Activated naive CD4-positive, alpha-beta T cell treated with anti-CD3 and anti-CD28 coated beads, Interleukin-2, amount 50 U/mL, for 24 hours (primary cell): ENCODE measurements around the gene MXRA7.
"Not testable (repeated sequence)": the region's sequence is repeated elsewhere in the genome, so short reads cannot be mapped to it uniquely, and the experiment has no call there.

Source experiments
- H3K27ac Mint-ChIP-seq: one replicate; pipeline ENCODE4 v1.8.0; 2021; ENCODE audit warnings: mild to moderate bottlenecking, mixed read lengths
- H3K27me3 Mint-ChIP-seq: one replicate; pipeline ENCODE4 v1.8.0; 2021; ENCODE audit warnings: mixed read lengths
- H3K36me3 Mint-ChIP-seq: one replicate; pipeline ENCODE4 v1.8.0; 2021; ENCODE audit warnings: mixed read lengths
- H3K4me1 Mint-ChIP-seq: one replicate; pipeline ENCODE4 v1.8.0; 2021; ENCODE audit warnings: mixed read lengths
- H3K4me3 Mint-ChIP-seq: one replicate; pipeline ENCODE4 v1.8.0; 2021; ENCODE audit warnings: mild to moderate bottlenecking, mixed read lengths
- H3K9me3 Mint-ChIP-seq: one replicate; pipeline ENCODE4 v1.8.0; 2021; ENCODE audit warnings: mixed read lengths

The MXRA7 gene, protein sequence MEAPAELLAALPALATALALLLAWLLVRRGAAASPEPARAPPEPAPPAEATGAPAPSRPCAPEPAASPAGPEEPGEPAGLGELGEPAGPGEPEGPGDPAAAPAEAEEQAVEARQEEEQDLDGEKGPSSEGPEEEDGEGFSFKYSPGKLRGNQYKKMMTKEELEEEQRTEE

DNA sequence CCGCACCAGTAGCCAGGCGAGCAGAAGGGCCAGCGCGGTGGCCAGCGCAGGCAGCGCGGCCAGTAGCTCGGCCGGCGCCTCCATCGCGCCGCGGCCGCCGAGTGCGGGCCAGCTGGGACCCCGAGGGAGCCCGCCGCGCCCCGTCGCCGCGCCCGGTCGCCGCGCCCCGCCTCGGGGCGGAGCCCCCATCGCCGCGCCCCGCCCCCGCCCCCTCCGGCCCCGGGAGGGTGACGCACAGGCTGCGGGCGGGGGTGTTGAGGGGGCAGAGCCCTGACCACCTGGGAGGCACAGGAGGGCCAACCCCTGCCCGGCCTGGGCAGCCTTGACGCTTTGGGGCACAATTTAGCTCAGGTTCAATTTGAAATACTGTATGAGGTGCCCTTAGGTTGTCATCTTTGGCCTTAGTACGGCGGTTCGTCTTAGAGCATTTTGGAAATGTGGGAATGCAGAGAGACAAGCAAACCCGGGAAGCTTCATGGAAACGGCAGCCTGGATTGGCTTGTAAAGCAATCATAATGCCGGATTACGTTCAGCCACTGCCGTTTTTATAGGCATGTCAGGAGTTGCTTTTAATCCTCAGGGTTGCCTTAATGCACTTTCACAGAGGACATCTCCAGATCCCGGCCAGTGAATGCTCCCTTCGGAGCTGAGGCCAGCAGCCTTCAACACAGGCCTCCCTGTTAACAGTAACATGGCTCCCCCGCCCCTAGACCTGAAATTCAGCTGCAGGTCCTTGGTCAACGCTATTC, at the start of gene MXRA7:
Gene MXRA7, minus strand, starts transcription at position 103 of the 749 bp plus-strand sequence. Its CDS starts 19 bp downstream, at position 84.
- no peak within 1 kb of the TSS for H3K27ac Mint-ChIP-seq
- H3K27me3 Mint-ChIP-seq = no peaks in the 10 kb centered on the region
- peak within 1 kb of the TSS; percentile 73 for H3K4me3 Mint-ChIP-seq
- H3K9me3 Mint-ChIP-seq = no peaks in the 10 kb centered on the region
- H3K4me1 Mint-ChIP-seq = peaks cover 41% of the 10 kb centered on the region
- H3K36me3 Mint-ChIP-seq = peaks cover 5% of the 10 kb centered on the region

DNA sequence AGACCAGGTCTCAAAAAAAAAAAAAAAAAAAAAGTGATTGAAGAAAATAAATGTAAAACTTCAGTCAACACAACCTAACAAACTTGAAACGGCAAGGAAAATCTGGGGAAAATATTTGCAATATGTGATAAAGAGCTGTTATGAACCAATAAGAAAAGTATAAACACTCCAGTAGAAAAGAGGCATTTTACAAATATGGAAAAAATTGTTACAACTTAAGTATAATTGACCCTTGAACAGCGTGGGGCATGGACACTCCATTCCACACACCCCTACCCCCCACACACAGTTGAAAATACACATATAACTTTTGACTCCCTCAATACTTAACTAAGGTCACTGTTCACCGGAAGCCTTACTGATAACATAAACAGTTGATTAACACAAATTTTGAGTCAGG, 47.8 kb upstream of the MXRA7 start:
- Mint-ChIP-seq H3K4me3 (no peak overlapping the region), H3K4me1 (peaks cover 8% of the 10 kb centered on the region), H3K27me3 (no peaks in the 10 kb centered on the region), H3K27ac (no peak overlapping the region), H3K9me3 (no peaks in the 10 kb centered on the region), H3K36me3 (peaks cover 5% of the 10 kb centered on the region)

DNA sequence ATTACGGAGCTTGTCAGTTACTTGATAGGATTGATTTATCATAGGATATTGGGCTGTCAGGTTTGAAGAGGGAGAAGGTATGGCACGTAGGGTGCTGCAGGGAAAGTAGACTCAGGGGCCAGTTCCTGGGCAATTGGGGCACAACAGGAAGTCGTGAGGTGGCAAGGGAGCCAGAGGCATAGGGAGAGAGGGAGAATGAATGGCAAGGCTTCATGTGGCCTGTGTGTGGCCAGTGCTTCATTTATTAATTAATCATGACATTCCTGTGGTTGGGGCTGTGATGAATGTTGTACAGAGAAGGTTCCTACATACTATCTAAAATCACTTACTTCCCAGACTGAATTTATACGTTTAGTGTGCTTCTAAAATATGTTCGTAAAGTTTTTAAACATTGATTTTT, 46.5 kb upstream of the MXRA7 start:
- Mint-ChIP-seq H3K36me3 (peaks cover 5% of the 10 kb centered on the region), H3K4me1 (peaks cover 21% of the 10 kb centered on the region), H3K27me3 (no peaks in the 10 kb centered on the region), H3K4me3 (no peak overlapping the region), H3K9me3 (no peaks in the 10 kb centered on the region), H3K27ac (no peak overlapping the region)

DNA sequence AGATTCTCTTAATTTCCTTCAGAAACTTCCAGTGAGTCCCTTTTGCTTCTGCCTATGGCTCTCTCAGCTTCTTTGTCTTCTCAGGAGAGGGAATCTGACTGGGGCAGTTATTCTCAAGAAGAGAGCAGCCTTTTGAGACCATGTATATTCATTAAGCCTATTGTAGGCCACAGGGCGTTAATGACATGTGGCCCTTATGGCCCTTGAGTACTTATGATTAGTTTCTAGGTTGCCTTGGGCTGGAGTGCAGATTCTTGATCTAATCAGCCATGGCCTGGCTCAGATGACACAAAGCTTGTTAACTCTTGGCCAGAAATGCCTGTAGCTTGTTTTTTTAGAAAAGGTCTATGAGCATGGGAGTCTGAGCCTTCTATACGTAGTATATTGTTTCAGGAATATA, 44.5 kb upstream of the MXRA7 start:
- Mint-ChIP-seq H3K36me3 (peaks cover 5% of the 10 kb centered on the region), H3K27ac (peak overlapping the region; percentile 55), H3K4me3 (no peak overlapping the region), H3K9me3 (no peaks in the 10 kb centered on the region), H3K27me3 (no peaks in the 10 kb centered on the region), H3K4me1 (peaks cover 28% of the 10 kb centered on the region)

DNA sequence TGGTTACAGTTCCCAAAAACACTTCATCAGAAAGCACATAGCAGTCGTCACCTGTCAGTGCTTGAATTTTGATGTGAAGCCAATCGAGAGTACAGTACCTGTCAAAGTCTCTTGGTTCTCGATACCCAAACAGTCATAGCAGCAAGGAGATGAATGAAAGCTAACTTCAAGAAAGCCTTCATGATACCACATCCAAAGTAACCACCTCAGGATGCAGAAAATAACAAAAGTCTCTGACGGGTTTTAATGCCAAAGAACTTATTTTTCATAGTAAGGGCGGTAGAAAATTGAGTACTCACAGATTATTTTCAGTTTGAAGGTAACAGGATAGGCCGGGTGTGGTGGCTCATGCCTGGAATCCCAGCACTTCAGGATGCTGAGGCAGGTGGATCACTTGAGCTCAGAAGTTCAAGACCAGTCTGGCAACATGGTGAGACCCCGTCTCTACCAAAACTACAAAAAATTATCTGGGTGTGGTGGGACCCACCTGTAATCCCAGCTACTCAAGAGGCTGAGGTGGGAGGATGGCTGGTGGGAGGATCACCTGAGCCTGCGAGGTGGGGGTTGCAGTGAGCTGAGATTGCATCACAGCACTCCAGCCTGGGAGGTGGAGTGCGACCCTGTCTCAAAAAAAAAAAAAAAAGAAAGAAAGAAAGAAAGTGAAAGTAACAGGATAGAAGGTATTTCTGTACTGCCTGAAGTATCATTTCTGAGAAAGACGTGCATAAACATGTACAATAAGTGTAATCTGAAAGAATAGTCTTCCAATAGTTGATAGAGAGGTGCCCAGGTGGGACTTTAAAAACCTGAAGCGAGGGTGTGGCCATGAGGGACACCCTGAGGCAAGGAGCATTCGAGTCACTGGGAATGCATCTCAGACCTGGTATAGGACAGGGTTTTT, 42.5 kb upstream of the MXRA7 start:
- no peaks in the 10 kb centered on the region for H3K9me3 Mint-ChIP-seq
- no peaks in the 10 kb centered on the region for H3K27me3 Mint-ChIP-seq
- H3K4me1 Mint-ChIP-seq = peaks cover 28% of the 10 kb centered on the region
- peaks cover 4% of the 10 kb centered on the region for H3K36me3 Mint-ChIP-seq
- H3K27ac Mint-ChIP-seq = peak overlapping the region; percentile 99
- peak overlapping the region; percentile 90 for H3K4me3 Mint-ChIP-seq

DNA sequence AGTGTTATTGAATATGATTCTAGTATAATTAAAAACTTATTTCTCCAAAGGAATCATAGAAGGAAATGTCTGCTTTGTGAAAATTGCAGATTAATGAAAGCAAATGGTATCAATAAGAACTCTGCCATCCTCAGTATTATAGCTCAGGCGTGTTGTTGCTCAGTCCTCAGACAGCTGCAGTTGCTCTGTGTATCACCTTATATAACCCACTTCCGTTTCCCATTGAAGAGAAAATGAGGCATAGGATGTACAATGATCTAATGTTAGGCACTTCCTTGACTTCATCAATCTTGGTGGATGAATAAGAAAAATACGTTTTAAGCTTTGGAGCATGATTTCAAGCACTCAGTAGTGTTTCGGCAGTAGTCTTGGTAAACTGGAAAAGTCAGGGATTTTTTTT, 41.2 kb upstream of the MXRA7 start:
- Mint-ChIP-seq H3K27me3 (no peaks in the 10 kb centered on the region), H3K4me3 (peak overlapping the region; percentile 68), H3K9me3 (no peaks in the 10 kb centered on the region), H3K4me1 (peaks cover 28% of the 10 kb centered on the region), H3K27ac (peak overlapping the region; percentile 97), H3K36me3 (peaks cover 4% of the 10 kb centered on the region)

DNA sequence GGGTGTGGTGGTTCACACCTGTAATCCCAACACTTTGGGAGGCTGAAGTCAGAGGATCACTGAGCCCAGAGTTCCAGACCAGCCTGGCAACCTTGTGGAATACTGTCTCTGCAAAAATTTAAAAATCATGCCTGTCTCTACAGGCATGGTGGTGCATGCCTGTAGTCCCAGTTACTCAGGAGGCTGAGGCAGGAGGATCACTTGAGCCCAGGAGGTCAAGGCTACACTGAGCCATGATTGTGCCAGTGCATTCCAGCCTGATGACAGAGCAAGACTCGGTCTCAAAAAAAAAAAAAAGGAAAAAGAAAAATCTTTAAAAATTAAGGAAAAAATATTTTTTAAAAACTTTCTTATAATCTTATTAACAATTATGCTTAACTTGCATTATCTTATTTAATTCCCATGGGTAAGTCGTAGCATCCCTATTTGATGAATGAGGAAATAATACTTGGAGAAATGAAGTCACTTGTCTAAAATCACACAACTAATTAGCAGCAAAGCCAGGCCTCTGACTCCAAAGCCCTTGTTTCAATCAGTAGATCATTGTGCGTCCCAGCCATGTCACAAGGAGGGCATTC, 40.7 kb upstream of the MXRA7 start:
- peaks cover 28% of the 10 kb centered on the region for H3K4me1 Mint-ChIP-seq
- no peaks in the 10 kb centered on the region for H3K9me3 Mint-ChIP-seq
- H3K27ac Mint-ChIP-seq = no peak overlapping the region
- peaks cover 4% of the 10 kb centered on the region for H3K36me3 Mint-ChIP-seq
- H3K4me3 Mint-ChIP-seq = no peak overlapping the region
- H3K27me3 Mint-ChIP-seq = no peaks in the 10 kb centered on the region

DNA sequence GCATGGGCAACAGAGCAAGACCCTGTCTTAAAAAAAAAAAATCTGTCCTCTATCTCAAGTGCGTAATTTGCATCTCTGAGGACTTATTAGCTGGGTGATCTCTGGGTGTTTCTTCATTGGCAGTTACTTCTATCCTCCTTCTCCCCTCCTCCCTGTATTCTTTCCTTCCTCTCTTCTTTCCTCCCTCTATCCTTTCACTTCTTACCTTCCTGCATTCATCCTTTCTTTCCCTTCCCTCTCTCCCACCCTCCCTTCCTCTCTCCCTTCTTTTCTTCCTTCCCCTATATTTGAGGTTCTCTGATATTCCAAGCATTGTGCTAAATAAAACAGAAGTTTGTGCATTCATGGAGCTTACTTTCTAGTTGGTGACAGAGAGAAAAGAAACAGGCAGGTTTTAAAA, 37.9 kb upstream of the MXRA7 start:
- no peaks in the 10 kb centered on the region for H3K9me3 Mint-ChIP-seq
- H3K4me3 Mint-ChIP-seq = no peak overlapping the region
- no peak overlapping the region for H3K27ac Mint-ChIP-seq
- no peaks in the 10 kb centered on the region for H3K27me3 Mint-ChIP-seq
- H3K4me1 Mint-ChIP-seq = peaks cover 26% of the 10 kb centered on the region
- H3K36me3 Mint-ChIP-seq = peaks cover 10% of the 10 kb centered on the region

DNA sequence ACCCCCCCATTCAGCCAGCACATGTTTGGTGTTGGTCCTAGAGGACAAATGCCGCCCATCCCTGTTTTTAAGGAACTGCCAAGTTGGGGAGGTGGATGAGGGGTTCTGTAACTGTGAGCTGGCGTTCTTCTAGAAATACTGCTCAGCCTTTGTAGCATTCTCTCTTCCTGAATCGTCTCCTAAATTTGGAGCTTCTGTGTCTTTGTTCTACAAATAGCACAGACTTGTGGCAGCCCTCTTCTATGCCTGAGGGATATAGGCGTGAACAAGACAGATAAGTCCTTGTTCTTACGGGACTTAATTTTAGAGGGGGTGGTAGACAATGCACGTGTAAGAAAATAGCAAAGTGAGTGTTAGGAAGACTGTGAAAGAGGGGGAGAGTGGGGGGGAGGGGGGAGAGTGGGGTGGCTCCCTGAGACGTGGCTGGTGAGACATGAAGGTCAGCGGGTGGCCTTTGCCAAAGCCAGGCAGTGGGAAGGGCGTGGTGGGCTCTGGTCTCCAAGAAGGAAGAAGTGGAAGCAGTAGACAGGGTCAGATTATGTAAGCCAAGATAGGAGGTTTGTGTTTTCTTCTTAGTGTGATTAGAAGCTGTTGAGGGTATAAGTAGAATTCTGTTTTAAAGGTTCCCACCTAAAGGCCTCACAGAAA, 37.1 kb upstream of the MXRA7 start:
- Mint-ChIP-seq H3K4me3 (no peak overlapping the region), H3K27me3 (no peaks in the 10 kb centered on the region), H3K4me1 (peaks cover 18% of the 10 kb centered on the region), H3K36me3 (peaks cover 10% of the 10 kb centered on the region), H3K9me3 (no peaks in the 10 kb centered on the region), H3K27ac (peak overlapping the region; percentile 13)

DNA sequence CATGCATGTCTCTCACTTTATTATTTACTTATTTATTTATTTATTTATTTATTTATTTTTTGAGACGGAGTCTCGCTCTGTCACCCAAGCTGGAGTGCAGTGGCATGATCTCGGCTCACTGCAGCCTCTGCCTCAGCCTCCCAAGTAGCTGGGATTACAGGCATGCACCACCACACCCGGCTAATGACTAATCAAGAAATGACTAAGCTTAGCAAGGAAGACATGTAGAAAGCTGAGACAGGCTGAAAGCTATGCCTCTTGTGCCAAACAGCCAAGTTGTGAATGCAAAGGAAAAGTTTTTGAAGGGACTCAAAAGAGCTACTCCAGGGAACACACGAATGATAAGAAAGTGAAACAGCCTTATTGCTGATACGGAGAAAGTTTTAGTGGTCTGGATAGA, 35.0 kb upstream of the MXRA7 start:
- not testable (repeated sequence) for H3K27me3 Mint-ChIP-seq, H3K4me3 Mint-ChIP-seq, H3K27ac Mint-ChIP-seq, H3K4me1 Mint-ChIP-seq, H3K9me3 Mint-ChIP-seq
- H3K36me3 Mint-ChIP-seq = peaks cover 14% of the 10 kb centered on the region

DNA sequence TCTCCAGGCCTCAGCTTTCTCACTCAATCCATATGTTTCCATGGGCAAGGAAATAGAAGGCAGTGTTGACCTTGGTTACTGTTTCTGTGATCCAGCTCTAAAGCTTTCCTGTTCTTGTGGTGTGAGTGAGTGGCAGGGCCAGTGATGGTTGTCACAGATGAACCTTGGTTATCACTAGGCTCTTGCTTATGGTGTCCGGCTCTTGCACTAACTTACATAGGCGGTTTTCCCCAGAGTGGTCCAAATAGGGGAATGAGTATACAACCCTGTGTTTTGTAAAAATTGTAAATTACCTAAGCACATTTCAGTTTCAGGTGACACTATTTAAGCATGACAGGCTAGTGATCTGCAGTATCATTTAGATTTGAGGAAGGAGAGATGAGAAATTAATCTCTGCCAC, 34.0 kb upstream of the MXRA7 start:
- Mint-ChIP-seq H3K27me3 (no peaks in the 10 kb centered on the region), H3K36me3 (peaks cover 12% of the 10 kb centered on the region), H3K4me1 (peaks cover 9% of the 10 kb centered on the region), H3K27ac (no peak overlapping the region), H3K4me3 (no peak overlapping the region), H3K9me3 (no peaks in the 10 kb centered on the region)

DNA sequence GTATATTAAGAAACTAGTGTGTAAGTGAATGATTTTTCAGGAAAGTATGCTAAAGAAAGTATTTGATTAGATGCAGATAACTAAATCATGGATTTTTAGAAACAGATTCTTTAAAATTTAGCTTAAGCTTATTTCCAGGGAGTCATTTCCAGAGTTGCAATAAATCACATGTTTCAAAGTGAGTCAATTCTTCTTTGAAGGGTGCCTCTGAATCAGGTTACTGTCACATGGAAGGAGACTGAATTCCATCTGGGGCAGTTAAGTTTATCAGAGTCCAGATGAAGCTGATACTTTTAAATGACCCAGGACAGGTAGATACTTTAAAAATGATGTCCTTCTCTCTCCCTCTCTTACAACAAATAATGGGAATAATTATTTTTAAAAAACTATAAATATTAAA, 32.2 kb upstream of the MXRA7 start:
- Mint-ChIP-seq H3K9me3 (no peaks in the 10 kb centered on the region), H3K4me3 (no peak overlapping the region), H3K4me1 (peaks cover 27% of the 10 kb centered on the region), H3K36me3 (peaks cover 10% of the 10 kb centered on the region), H3K27me3 (no peaks in the 10 kb centered on the region), H3K27ac (no peak overlapping the region)

DNA sequence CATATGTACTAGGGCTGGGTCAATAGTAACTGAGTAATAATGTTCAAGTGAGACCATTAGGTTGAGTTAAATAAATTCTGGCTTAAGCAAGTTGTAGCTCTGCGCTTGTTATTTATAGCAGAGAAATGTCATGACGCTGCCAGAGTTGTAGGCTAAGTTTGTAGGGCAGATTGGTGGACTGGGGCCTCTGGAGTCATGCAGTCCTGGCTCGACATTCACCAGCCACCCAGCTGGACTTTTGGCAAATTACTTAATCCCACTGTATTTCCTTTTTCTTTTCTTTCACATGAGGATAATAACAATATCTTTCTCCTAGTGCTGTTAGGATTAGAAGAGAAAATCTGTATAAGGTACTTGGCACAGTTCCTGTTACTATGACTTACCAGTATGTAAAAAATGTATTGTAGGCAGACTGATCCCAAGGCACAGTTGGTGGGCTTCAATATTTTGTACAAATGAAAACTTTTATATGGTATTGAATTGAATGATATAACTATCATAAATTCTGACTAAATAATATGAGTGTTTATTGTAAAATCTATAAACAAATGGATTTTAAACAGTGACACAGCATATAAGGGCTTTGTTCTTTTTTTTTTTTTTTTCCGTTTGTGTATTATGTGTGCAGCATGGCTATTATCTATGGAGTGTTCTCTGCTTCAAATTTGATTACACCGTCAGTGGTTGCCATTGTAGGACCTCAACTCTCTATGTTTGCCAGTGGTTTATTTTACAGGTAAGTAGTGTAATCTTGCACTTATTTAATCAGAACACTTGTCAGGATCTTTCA, 29.8 kb upstream of the MXRA7 start:
- no peak overlapping the region for H3K4me3 Mint-ChIP-seq
- no peak overlapping the region for H3K27ac Mint-ChIP-seq
- H3K27me3 Mint-ChIP-seq = no peaks in the 10 kb centered on the region
- H3K36me3 Mint-ChIP-seq = peaks cover 14% of the 10 kb centered on the region
- peaks cover 23% of the 10 kb centered on the region for H3K4me1 Mint-ChIP-seq
- no peaks in the 10 kb centered on the region for H3K9me3 Mint-ChIP-seq

DNA sequence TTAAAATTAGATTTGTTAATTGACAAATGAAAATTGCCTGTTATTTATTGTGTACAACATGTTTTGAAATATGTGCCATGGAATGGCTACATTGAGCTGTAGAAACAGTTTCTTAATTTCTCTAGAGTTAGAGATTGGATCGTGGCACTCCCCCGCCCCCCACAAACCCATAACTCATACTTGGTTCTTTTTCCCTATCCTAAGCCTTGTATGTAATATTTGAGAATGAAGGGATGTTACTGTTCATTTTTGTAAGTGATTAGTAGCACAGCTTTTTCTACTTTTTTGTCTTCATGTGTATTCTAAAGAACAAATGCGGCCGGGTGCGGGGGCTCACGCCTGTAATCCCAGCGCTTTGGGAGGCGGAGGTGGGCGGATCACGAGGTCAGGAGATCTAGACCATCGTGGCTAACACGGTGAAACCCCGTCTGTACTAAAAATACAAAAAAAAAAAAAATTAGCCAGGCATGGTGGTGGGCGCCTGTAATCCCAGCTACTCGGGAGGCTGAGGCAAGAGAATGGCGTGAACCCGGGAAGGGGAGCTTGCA, 28.9 kb upstream of the MXRA7 start:
- H3K27me3 Mint-ChIP-seq, H3K27ac Mint-ChIP-seq, H3K9me3 Mint-ChIP-seq: not testable (repeated sequence)
- H3K36me3 Mint-ChIP-seq = peaks cover 19% of the 10 kb centered on the region
- H3K4me3 Mint-ChIP-seq = peak overlapping the region; percentile 19
- peaks cover 23% of the 10 kb centered on the region for H3K4me1 Mint-ChIP-seq
